Loucy (cell line): ENCODE measurements around the gene SWI5.

ENCODE experiments used
- CTCF ChIP-seq: fragments of 200-600 bp; sonication (generic); conservative IDR thresholded peaks from 2 replicates; pipeline ENCODE4 v1.5.1; 2014; ENCODE audit warnings: mild to moderate bottlenecking, antibody characterized with exemption, low read length
- EZH2phosphoT487 ChIP-seq: fragments of 200-600 bp; IDR thresholded peaks from 2 replicates; pipeline ENCODE4 v1.6.1; 2018; ENCODE audit warnings: antibody characterized with exemption, mild to moderate bottlenecking, moderate library complexity, borderline replicate concordance

GRCh38 chr9:128296340-128297220 lies 20.5 kb downstream of the SWI5 start:
- TF ChIP-seq CTCF: no peak
- no peak for TF ChIP-seq EZH2phosphoT487
